Lower lobe of right lung (tissue), 2 donors: ENCODE measurements around the gene STX17. TPM values are rescaled to one million over a fixed set of nuclear protein-coding genes. Genes with fewer than 3 reads are reported as not detected.

Experiments
- ATAC-seq, 2 donors: fragments of 200-7000 bp; cut with Tn5 transposase; one replicate each; pipeline ENCODE4 v1.9.1; 2020 to 2022; ENCODE audit warnings: mild to moderate bottlenecking in 2 of 2, moderate library complexity in 2 of 2
- DNase-seq: peaks from one replicate; pipeline ENCODE4 v3.0.0-alpha.2; 2020
- H3K27ac ChIP-seq: fragments of 200-600 bp; one replicate; pipeline ENCODE4 v1.8.0; 2022
- H3K27me3 ChIP-seq: fragments of 200-600 bp; one replicate; pipeline ENCODE4 v1.8.0; 2022; ENCODE audit warnings: low read depth
- H3K36me3 ChIP-seq: fragments of 200-600 bp; one replicate; pipeline ENCODE4 v1.8.0; 2022; ENCODE audit warnings: mild to moderate bottlenecking
- H3K4me1 ChIP-seq: fragments of 200-600 bp; one replicate; pipeline ENCODE4 v1.8.0; 2022
- H3K4me3 ChIP-seq: fragments of 200-600 bp; one replicate; pipeline ENCODE4 v1.8.0; 2022; ENCODE audit warnings: mild to moderate bottlenecking
- H3K9me3 ChIP-seq: fragments of 200-600 bp; one replicate; pipeline ENCODE4 v1.8.0; 2022
- CTCF ChIP-seq: fragments of 200-600 bp; IDR thresholded peaks from one replicate; pipeline ENCODE4 v1.8.0; 2022; ENCODE audit warnings: antibody characterized with exemption, mild to moderate bottlenecking
- intact Hi-C: fragments of 100-400 bp; cut with DNase I; formaldehyde crosslinking; loops from one replicate; pipeline ENCODE4 v1.11.0; 2022
- total RNA-seq: library from RNA; stranded (reverse); fragmentation: NEBNext Ultra II Directional; extraction: Animal tissue kit (Norgen Biotek cat#: 25700); gene quantifications from one replicate; pipeline ENCODE4 v1.2.1, GENCODE V29; 2021
- donor health status: DM: no; HTN: yes; CAD: no; lungs with severe emphysema.

The STX17 gene
- total RNA-seq, 1 donor from 2014 or later, result 37.8 TPM

- H3K27ac ChIP-seq, result no peak overlapping the region
- intact Hi-C loops, result no loop called here
- no peaks in the 10 kb centered on the region for H3K9me3 ChIP-seq
- H3K4me3 ChIP-seq, result no peak overlapping the region
- DNase-seq (no peak), ATAC-seq (no peak)
- peaks cover 13% of the 10 kb centered on the region for H3K4me1 ChIP-seq
- H3K36me3 ChIP-seq, result peaks cover 23% of the 10 kb centered on the region
- H3K27me3 ChIP-seq, result no peaks in the 10 kb centered on the region
- TF ChIP-seq CTCF, result no peak
Observed at GRCh38 chr9:99911600-99911999, 5.1 kb downstream of the STX17 start.

GRCh38 chr9:99916650-99917049, 10.2 kb downstream of the STX17 start:
- H3K9me3 ChIP-seq, result no peaks in the 10 kb centered on the region
- DNase-seq (no peak), ATAC-seq (no peak)
- H3K27me3 ChIP-seq, result no peaks in the 10 kb centered on the region
- H3K36me3 ChIP-seq, result peaks cover 63% of the 10 kb centered on the region
- H3K27ac ChIP-seq, result no peak overlapping the region
- no peak overlapping the region for H3K4me3 ChIP-seq
- no peak for TF ChIP-seq CTCF
- intact Hi-C loops, result no loop called here
- no peaks in the 10 kb centered on the region for H3K4me1 ChIP-seq

GRCh38 chr9:99918134-99918533, 11.7 kb downstream of the STX17 start:
- ATAC-seq, result no peak
- intact Hi-C loops, result no loop called here

GRCh38 chr9:99919930-99920329, 13.5 kb downstream of the STX17 start:
- H3K27me3 ChIP-seq, result no peaks in the 10 kb centered on the region
- ATAC-seq (no peak), DNase-seq (no peak)
- H3K4me3 ChIP-seq, result no peak overlapping the region
- no peak for TF ChIP-seq CTCF
- peaks cover 83% of the 10 kb centered on the region for H3K36me3 ChIP-seq
- H3K4me1 ChIP-seq, result no peaks in the 10 kb centered on the region
- H3K9me3 ChIP-seq, result peaks cover 2% of the 10 kb centered on the region
- intact Hi-C loops, result no loop called here
- no peak overlapping the region for H3K27ac ChIP-seq

More at GRCh38 chr9:99918134-99918533, 11.7 kb downstream of the STX17 start:
- Histone ChIP-seq H3K27me3 (no peaks in the 10 kb centered on the region), H3K36me3 (peaks cover 78% of the 10 kb centered on the region), H3K4me3 (no peak overlapping the region), H3K27ac (no peak overlapping the region), H3K9me3 (no peaks in the 10 kb centered on the region), H3K4me1 (no peaks in the 10 kb centered on the region)
- no peak for DNase-seq
- TF ChIP-seq CTCF, result no peak

- TF ChIP-seq CTCF, result no peak
- DNase-seq (no peak), ATAC-seq (no peak)
- intact Hi-C loops, result no loop called here
- Histone ChIP-seq H3K4me1 (no peaks in the 10 kb centered on the region), H3K36me3 (peaks cover 62% of the 10 kb centered on the region), H3K27ac (no peak overlapping the region), H3K27me3 (no peaks in the 10 kb centered on the region), H3K9me3 (peaks cover 21% of the 10 kb centered on the region), H3K4me3 (no peak overlapping the region)
Observed at GRCh38 chr9:99921875-99922710, 15.6 kb downstream of the STX17 start.
